NCI-H187 (cell line): Measurements from ENCODE around the gene DTX3.

Experiments used
- DNase-seq, 2 experiments: peaks; one replicate each; lab custom pipeline; 2025; lab: John Stamatoyannopoulos, UW

DTX3 gene

DNA sequence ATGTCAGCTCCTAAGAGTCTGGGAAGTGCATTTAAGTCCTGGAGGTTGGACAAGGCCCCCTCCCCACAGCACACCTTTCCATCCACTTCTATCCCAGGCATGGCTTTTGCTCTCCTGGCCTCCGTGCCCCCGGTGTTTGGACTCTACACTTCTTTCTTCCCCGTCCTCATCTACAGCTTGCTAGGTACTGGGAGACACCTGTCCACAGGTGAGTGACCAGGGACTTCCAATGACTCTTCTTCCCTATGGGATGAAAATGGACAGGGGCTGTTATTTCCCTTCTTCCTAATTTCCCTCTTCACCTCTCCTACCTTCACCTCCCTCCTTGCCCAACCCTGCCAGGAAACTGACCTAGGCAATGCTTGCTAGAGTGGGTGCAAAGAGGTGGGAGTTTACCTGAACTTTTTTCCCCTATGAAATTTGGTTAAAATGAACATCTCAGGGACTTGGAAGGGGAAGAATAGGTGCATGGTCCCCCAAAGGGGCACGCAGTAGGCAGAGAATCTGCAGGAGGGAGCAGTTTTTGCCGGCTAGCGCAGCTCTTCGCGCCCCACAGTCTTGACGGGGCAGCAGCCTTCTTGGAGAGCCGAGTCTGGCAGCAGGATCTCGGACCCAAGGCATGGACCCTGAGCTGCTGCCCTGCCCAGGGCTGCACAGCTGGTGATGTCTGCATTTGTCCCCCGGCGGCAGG is 15.8 kb downstream of the DTX3 start:
- no peak for DNase-seq

- DNase-seq, result no peak
Measured at GRCh38 chr12:57620936-57621496, 16.4 kb downstream of the DTX3 start.

GRCh38 chr12:57621497-57622292 is 17.1 kb downstream of the DTX3 start:
- peak; percentile 25 to 30 for DNase-seq

- DNase-seq, result no peak
Measured at GRCh38 chr12:57622293-57623245, 17.9 kb downstream of the DTX3 start.

DNA sequence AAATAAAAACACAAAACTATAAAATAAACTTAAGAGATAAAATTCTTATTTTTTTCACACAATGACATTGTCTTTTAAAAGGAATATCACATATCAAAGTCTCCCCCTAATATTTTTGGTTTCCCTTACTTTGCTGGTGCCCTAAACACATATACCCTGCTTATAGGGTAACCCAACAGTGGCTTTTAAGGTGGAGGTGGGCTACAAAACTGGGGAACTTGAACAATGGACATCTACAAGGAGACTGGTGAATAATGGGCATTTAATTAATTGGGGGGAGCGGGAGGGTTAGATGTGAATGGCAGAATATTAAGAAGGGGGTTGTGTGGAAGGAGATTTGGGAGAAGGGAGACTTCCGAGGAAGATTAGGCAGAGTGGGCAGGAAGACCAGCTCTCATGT is 18.8 kb downstream of the DTX3 start:
- DNase-seq, result no peak

DNA sequence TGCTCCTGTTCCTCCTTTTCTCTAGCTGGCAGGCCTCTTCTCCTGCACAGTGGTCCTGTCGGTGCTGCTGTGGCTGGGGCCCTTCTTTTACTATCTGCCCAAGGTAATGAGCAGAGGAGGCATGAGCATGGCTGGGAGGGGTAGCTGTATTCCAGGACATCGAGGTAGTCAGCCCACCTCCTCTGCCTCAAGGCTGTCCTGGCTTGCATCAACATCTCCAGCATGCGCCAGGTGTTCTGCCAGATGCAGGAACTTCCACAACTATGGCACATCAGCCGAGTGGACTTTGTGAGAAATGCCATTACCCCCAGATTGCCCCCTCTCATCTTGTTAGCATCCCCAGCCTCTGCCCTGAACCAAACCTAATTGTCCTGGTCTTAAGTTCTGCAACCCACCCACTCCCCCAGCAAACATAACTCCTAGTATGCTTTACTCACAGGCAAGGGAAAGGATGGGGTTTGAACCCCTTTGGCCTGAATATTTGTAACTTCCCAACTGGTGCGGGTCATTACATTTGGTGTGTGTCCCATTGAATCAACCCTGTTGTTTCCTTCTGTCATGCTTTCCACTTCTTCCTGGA is 19.3 kb downstream of the DTX3 start:
- no peak for DNase-seq

DNA sequence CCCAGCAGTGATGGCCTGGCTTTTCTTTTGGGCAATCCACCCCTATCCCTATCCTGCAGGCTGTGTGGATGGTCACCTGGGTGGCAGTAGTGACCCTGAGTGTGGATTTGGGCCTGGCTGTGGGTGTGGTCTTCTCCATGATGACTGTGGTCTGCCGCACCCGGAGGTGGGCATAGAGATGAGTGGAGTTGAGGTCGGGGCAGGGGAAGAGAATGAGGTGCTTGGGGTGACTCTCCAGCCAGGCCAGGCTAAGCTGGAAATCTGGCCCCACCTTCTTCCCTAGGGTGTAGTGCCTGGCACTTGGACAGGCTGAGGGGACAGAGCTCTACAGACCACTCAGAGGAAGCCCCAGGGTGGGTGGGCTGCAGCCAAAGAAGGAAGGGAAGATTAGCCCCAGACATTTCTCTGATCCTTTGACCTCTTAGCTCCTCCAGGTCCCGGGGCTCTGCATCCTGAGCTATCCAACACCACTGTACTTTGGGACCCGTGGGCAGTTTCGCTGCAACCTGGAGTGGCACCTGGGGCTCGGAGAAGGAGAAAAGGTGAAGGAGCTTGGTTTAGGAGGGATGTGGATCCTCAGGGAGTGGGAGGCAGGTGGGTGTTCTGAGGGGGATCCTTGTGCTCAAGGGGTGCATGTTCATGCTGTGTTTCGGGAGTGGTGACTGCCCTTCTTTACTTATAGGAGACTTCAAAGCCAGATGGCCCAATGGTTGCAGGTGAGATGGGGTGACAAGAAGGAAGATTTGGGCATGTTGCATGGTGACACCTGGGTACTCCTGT is 20.0 kb downstream of the DTX3 start:
- no peak for DNase-seq

DNA sequence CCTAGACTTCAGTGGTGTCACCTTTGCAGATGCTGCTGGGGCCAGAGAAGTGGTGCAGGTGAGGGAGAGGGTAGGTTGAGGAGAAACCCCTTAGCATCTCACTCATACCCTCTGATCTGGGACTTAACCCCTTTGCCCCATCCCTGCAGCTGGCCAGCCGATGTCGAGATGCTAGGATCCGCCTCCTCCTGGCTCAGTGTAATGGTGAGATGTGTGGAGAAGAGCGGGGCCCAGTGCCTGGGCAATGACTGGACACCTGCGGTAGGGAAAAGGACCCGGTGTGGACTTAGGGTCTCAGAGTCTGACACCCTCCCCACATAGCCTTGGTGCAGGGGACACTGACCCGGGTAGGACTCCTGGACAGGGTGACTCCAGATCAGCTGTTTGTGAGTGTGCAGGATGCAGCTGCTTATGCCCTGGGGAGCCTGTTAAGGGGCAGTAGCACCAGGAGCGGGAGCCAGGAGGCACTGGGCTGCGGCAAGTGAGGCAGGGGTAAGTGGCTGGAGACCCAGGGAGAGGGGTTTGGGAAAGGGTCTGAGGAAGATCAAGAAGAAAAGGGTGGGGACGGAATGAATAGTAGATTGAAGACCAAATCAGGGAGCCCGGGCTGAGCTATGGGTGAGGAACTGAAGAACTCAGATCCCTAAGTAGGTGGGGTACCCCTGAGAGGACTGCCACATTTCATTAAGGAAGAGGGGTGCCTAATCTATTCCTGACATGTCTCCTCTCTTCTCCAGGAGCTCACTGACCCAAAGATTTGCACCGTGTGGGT is 20.8 kb downstream of the DTX3 start:
- no peak for DNase-seq

- no peak for DNase-seq
Measured at GRCh38 chr12:57626111-57626920, 21.7 kb downstream of the DTX3 start.

DNA sequence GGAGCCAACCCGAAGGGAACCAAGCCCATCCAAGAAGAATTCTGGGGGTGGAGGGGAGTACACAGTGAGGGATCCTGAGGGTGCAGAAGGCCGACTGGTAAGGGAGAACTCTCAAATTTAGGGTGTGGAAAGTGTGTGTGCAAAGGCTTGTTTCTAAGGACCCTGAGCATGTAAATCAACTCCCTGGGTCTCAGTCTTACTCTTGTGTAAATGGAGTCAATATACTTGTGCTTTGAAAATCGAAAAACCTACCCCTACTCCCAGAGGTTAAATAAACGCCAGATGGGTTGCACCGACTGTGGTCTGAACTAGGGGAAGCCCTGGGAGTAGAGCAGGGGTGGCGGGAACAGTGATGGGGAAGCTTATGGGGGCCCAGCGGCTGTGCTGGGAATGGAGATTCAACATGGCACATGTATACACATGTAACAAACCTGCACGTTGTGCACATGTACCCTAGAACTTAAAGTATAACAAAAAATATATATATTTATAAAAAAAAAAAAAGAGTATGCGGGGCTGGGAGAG is 22.4 kb downstream of the DTX3 start:
- DNase-seq, result no peak

- no peak for DNase-seq
Measured at GRCh38 chr12:57627501-57628279, 23.1 kb downstream of the DTX3 start.

- no peak for DNase-seq
Measured at GRCh38 chr12:57628280-57629191, 23.9 kb downstream of the DTX3 start.

DNA sequence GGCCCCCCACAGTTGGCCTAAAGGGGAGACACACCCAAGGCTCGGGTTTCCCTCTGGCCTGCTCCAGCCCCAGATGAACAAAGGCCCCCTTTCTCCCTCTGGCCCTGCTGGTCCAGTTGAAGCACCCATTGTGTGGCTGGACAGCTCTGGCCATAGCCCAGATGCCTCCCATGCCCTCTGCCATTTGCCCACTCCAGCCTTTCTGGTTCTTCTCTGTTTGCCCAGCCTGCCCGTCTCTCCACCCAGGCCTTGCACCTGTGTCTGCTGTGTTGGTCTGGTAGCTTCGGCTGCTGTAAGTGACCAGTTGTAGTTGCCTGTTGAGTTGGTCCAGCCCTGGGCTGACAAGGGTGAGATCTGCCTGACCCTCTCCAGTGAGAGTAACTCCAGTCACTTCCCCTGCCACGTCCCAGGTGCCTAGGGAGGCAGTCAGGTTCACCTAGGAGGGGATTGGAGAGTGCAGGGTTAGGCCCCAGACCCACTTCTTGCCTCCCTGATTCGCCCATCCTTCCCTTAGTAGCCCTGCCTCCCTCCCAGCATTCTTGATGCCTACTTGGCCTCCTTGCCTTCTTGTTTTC is 25.4 kb downstream of the DTX3 start:
- no peak for DNase-seq

DNA sequence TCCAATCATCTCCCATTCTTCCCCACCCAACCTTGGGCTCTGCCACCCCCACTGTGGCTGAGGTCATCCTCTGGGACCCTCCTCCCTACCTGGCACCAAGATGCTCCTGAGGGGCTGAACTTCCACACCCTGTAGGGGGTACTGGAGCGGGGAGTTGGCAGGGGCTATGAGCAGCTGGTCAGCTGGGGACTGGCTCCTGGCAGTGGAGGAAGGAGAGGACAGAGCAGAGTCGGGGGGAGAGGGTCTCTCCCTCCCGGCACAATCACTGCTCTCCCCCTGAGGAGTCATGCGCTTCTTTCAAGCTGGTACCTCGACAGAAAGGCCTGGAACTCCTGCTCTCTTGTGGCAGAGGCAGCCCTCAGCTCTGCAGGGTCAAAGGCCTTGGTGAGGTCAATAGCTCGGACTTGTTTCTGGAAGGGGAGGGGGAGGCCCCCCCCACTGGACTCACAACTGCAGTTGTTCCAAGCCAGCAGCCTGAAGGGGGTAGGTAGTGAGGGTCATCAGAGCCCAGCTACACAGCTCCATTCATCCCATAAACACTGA is 26.3 kb downstream of the DTX3 start:
- no peak for DNase-seq

- DNase-seq, result no peak
Measured at GRCh38 chr12:57631566-57632072, 27.0 kb downstream of the DTX3 start.
